ENCODE data around the gene N4BP3. TPM values are rescaled to one million over a fixed set of nuclear protein-coding genes. Genes with fewer than 3 reads are reported as not detected.
A peak's percentile ranks its signal among the peaks of the same experiment; 100 is the strongest.
"Not testable (repeated sequence)": the region's sequence is repeated elsewhere in the genome, so short reads cannot be mapped to it uniquely, and the experiment has no call there.

Gene N4BP3
- total RNA-seq, 1 donor from 2014 or later, result 0.21 TPM

- intact Hi-C loops (cut with DNase I), result no loop called here
- no peak for TF ChIP-seq CTCF (IDR thresholded peaks at IDR 0.05)
- Histone ChIP-seq H3K27me3 (no peaks in the 10 kb centered on the region), H3K4me3 (no peak overlapping the region), H3K36me3 (no peaks in the 10 kb centered on the region), H3K9me3 (no peaks in the 10 kb centered on the region), H3K4me1 (no peaks in the 10 kb centered on the region), H3K27ac (no peak overlapping the region)
- DNase-seq (ENCODE audit: low spot score in 2 of 2), result no peak
Measured at GRCh38 chr5:178123966-178124925, 10.9 kb downstream of the N4BP3 start.

- Histone ChIP-seq H3K27ac (no peak overlapping the region), H3K9me3 (no peaks in the 10 kb centered on the region), H3K27me3 (no peaks in the 10 kb centered on the region), H3K36me3 (no peaks in the 10 kb centered on the region), H3K4me3 (no peak overlapping the region), H3K4me1 (peaks cover 0 to 6% of the 10 kb centered on the region in 2 donors)
- no peak for DNase-seq (ENCODE audit: low spot score in 2 of 2)
- no peak for TF ChIP-seq CTCF (IDR thresholded peaks at IDR 0.05)
- intact Hi-C loops (cut with DNase I), result no loop called here
Measured at GRCh38 chr5:178125253-178125906, 12.0 kb downstream of the N4BP3 start.

- Histone ChIP-seq H3K4me3 (no peak overlapping the region), H3K27ac (no peak overlapping the region), H3K4me1 (peaks cover 0 to 6% of the 10 kb centered on the region in 2 donors), H3K9me3 (no peaks in the 10 kb centered on the region), H3K36me3 (no peaks in the 10 kb centered on the region), H3K27me3 (no peaks in the 10 kb centered on the region)
- DNase-seq (ENCODE audit: low spot score in 2 of 2), result no peak
- TF ChIP-seq CTCF (IDR thresholded peaks at IDR 0.05), result no peak
- intact Hi-C loops (cut with DNase I), result no loop called here
Measured at GRCh38 chr5:178126556-178126955, 13.2 kb downstream of the N4BP3 start.

GRCh38 chr5:178127300-178128009 lies 14.1 kb downstream of the N4BP3 start:
- H3K27me3 ChIP-seq; H3K27ac ChIP-seq; intact Hi-C loops (cut with DNase I); DNase-seq (ENCODE audit: low spot score in 2 of 2); H3K4me3 ChIP-seq; H3K36me3 ChIP-seq; H3K9me3 ChIP-seq: not testable (repeated sequence)
- peaks cover 0 to 12% of the 10 kb centered on the region in 2 donors for H3K4me1 ChIP-seq

GRCh38 chr5:178129296-178129695 lies 16.0 kb downstream of the N4BP3 start:
- TF ChIP-seq CTCF (IDR thresholded peaks at IDR 0.05), result no peak
- no peaks in the 10 kb centered on the region for H3K27me3 ChIP-seq
- no peaks in the 10 kb centered on the region for H3K9me3 ChIP-seq
- peaks cover 4% of the 10 kb centered on the region in 2 donors for H3K36me3 ChIP-seq
- intact Hi-C loops (cut with DNase I), result no loop called here
- peaks cover 0 to 12% of the 10 kb centered on the region in 2 donors for H3K4me1 ChIP-seq
- no peak for DNase-seq (ENCODE audit: low spot score in 2 of 2)
- no peak overlapping the region for H3K4me3 ChIP-seq
- no peak overlapping the region for H3K27ac ChIP-seq

- H3K27me3 ChIP-seq; DNase-seq (ENCODE audit: low spot score in 2 of 2); H3K9me3 ChIP-seq; H3K36me3 ChIP-seq; intact Hi-C loops (cut with DNase I): not testable (repeated sequence)
- H3K4me3 ChIP-seq, result peak overlapping the region; percentile 78 to 80
- peak overlapping the region; percentile 93 to 95 for H3K27ac ChIP-seq
- H3K4me1 ChIP-seq, result peaks cover 0 to 12% of the 10 kb centered on the region in 2 donors
Measured at GRCh38 chr5:178130234-178130575, 16.9 kb downstream of the N4BP3 start.
